HL-60 (cell line): Measurements from ENCODE around the gene PASK.

Source experiments
- DNase-seq, 2 experiments: peaks; one replicate each; pipeline ENCODE4 v3.0.0-alpha.2; 2010 to 2020; ENCODE audit warnings: low read depth in 1 of 2, low spot score in 1 of 2
- H3K27ac ChIP-seq: fragments of 250-450 bp; sonication (Bioruptor Pico); replicated peaks from 2 replicates; pipeline ENCODE4 v1.5.1; 2020; ENCODE audit warnings: mild to moderate bottlenecking, moderate library complexity
- H3K27me3 ChIP-seq: fragments of 250-450 bp; sonication (Bioruptor Pico); 2 replicates; pipeline ENCODE4 v1.5.1; 2021; ENCODE audit warnings: mild to moderate bottlenecking, moderate library complexity; ENCODE audit not compliant: insufficient read depth, poor library complexity, severe bottlenecking
- H3K4me3 ChIP-seq: replicated peaks from 2 replicates; pipeline ENCODE4 v1.5.1; 2011; ENCODE audit warnings: mild to moderate bottlenecking, control low read depth, low read length; ENCODE audit not compliant: insufficient read depth
- CTCF ChIP-seq: IDR thresholded peaks from one replicate; pipeline ENCODE4 v1.5.1; 2011; ENCODE audit warnings: low read length, control low read depth, inconsistent platforms; ENCODE audit not compliant: insufficient read depth
- GABPA ChIP-seq: IDR thresholded peaks from 2 replicates; pipeline ENCODE4 v1.6.1; 2012; ENCODE audit warnings: low read depth
- POLR2AphosphoS5 ChIP-seq: IDR thresholded peaks from 2 replicates; pipeline ENCODE4 v1.6.1; 2012; ENCODE audit warnings: low read depth
- REST ChIP-seq: IDR thresholded peaks from 2 replicates; pipeline ENCODE4 v1.6.1; 2012; ENCODE audit warnings: low read depth; ENCODE audit not compliant: insufficient replicate concordance
- SPI1 ChIP-seq: IDR thresholded peaks from 2 replicates; pipeline ENCODE4 v1.6.1; 2012; ENCODE audit warnings: low read depth, mild to moderate bottlenecking, borderline replicate concordance

The PASK gene

GRCh38 chr2:241133436-241133820 is 15.8 kb downstream of the PASK start:
- H3K27ac ChIP-seq: no peak overlapping the region
- TF ChIP-seq GABPA (no peak), CTCF (no peak), POLR2AphosphoS5 (no peak), REST (no peak), SPI1 (no peak)
- no peak overlapping the region for H3K4me3 ChIP-seq
- no peaks in the 10 kb centered on the region for H3K27me3 ChIP-seq
- no peak for DNase-seq

- no peak overlapping the region for H3K4me3 ChIP-seq
- H3K27ac ChIP-seq: no peak overlapping the region
- H3K27me3 ChIP-seq: no peaks in the 10 kb centered on the region
- TF ChIP-seq POLR2AphosphoS5 (no peak), GABPA (no peak), CTCF (no peak)
- DNase-seq: no peak
Measured at GRCh38 chr2:241132538-241133435, 16.5 kb downstream of the PASK start.

GRCh38 chr2:241131531-241131930 is 17.7 kb downstream of the PASK start:
- DNase-seq: no peak
- no peak overlapping the region for H3K4me3 ChIP-seq
- no peaks in the 10 kb centered on the region for H3K27me3 ChIP-seq
- no peak for TF ChIP-seq REST
- no peak overlapping the region for H3K27ac ChIP-seq

GRCh38 chr2:241130316-241130715 is 19.0 kb downstream of the PASK start:
- Histone ChIP-seq H3K27ac (no peak overlapping the region), H3K4me3 (no peak overlapping the region)
- DNase-seq: no peak

More at GRCh38 chr2:241130316-241130715, 19.0 kb downstream of the PASK start:
- TF ChIP-seq REST (no peak), CTCF (no peak), POLR2AphosphoS5 (no peak), GABPA (no peak), SPI1 (no peak)
- no peaks in the 10 kb centered on the region for H3K27me3 ChIP-seq
